ENCODE results near the gene ZMYND8.

- TF ChIP-seq CTCF (IDR thresholded peaks at IDR 0.05) (no peak), POLR2A (IDR thresholded peaks at IDR 0.05) (no peak)
Observed at GRCh38 chr20:47311967-47312681, 44.4 kb downstream of the ZMYND8 start.

Measured in testis (tissue), 2 donors.